ENCODE data around the gene CLEC19A. TPM values are rescaled to one million over a fixed set of nuclear protein-coding genes. Genes with fewer than 3 reads are reported as not detected.

The CLEC19A gene
- total RNA-seq, 1 experiment from 2014 or later: not detected

GRCh38 chr16:19274165-19274797 is 11.2 kb upstream of the CLEC19A start:
- intact Hi-C loops (cut with micrococcal nuclease; ENCODE audit: unreplicated experiment): no loop called here
- no peaks in the 10 kb centered on the region for H3K4me1 Mint-ChIP-seq (ENCODE audit: low read depth, unreplicated experiment)
- no peak overlapping the region for H3K4me3 Mint-ChIP-seq (ENCODE audit: low read depth, unreplicated experiment)
- no peaks in the 10 kb centered on the region for H3K9me3 Mint-ChIP-seq (ENCODE audit: low read depth, unreplicated experiment)
- TF ChIP-seq CTCF (IDR thresholded peaks at IDR 0.05; ENCODE audit: unreplicated experiment): no peak
- DNase-seq: no peak
- CTCF ChIA-PET: interaction anchor here (0.5 to 0.9 kb wide), 2 partner anchors 9 to 141 kb away, joined by 3 to 4 read pairs; no protein-coding TSS in a partner anchor
- peaks cover 23% of the 10 kb centered on the region for H3K27me3 Mint-ChIP-seq (ENCODE audit: unreplicated experiment)
- no TSS peak for BruUV-seq (replicated peaks)
- H3K36me3 Mint-ChIP-seq (ENCODE audit: insufficient read depth, unreplicated experiment): no peaks in the 10 kb centered on the region
- no peak overlapping the region for H3K27ac Mint-ChIP-seq (ENCODE audit: unreplicated experiment)

- no TSS peak for BruUV-seq (replicated peaks)
- H3K27me3 Mint-ChIP-seq (ENCODE audit: unreplicated experiment): peaks cover 23% of the 10 kb centered on the region
- peaks cover 2% of the 10 kb centered on the region for H3K9me3 Mint-ChIP-seq (ENCODE audit: low read depth, unreplicated experiment)
- H3K27ac Mint-ChIP-seq (ENCODE audit: unreplicated experiment): no peak overlapping the region
- no peak overlapping the region for H3K4me3 Mint-ChIP-seq (ENCODE audit: low read depth, unreplicated experiment)
- peaks cover 3% of the 10 kb centered on the region for H3K4me1 Mint-ChIP-seq (ENCODE audit: low read depth, unreplicated experiment)
- no peak for TF ChIP-seq CTCF (IDR thresholded peaks at IDR 0.05; ENCODE audit: unreplicated experiment)
- CTCF ChIA-PET: interaction anchor here (0.6 kb wide), 1 partner anchor 1875 kb away, joined by 3 read pairs; no protein-coding TSS in a partner anchor
- DNase-seq: no peak
- H3K36me3 Mint-ChIP-seq (ENCODE audit: insufficient read depth, unreplicated experiment): no peaks in the 10 kb centered on the region
- intact Hi-C loops (cut with micrococcal nuclease; ENCODE audit: unreplicated experiment): no loop called here
Measured at GRCh38 chr16:19278403-19278802, 7.1 kb upstream of the CLEC19A start.

- no peak for DNase-seq
- no peak for TF ChIP-seq CTCF (IDR thresholded peaks at IDR 0.05; ENCODE audit: unreplicated experiment)
- H3K9me3 Mint-ChIP-seq (ENCODE audit: low read depth, unreplicated experiment): peaks cover 2% of the 10 kb centered on the region
- no peaks in the 10 kb centered on the region for H3K27me3 Mint-ChIP-seq (ENCODE audit: unreplicated experiment)
- H3K36me3 Mint-ChIP-seq (ENCODE audit: insufficient read depth, unreplicated experiment): no peaks in the 10 kb centered on the region
- no peak overlapping the region for H3K27ac Mint-ChIP-seq (ENCODE audit: unreplicated experiment)
- peaks cover 16% of the 10 kb centered on the region for H3K4me1 Mint-ChIP-seq (ENCODE audit: low read depth, unreplicated experiment)
- CTCF ChIA-PET: no interaction called here
- intact Hi-C loops (cut with micrococcal nuclease; ENCODE audit: unreplicated experiment): no loop called here
- no TSS peak for BruUV-seq (replicated peaks)
- H3K4me3 Mint-ChIP-seq (ENCODE audit: low read depth, unreplicated experiment): no peak overlapping the region
Measured at GRCh38 chr16:19281246-19281645, 4.3 kb upstream of the CLEC19A start.

GRCh38 chr16:19282101-19282500 is 3.4 kb upstream of the CLEC19A start:
- Mint-ChIP-seq H3K9me3 (ENCODE audit: low read depth, unreplicated experiment) (peaks cover 2% of the 10 kb centered on the region), H3K4me3 (ENCODE audit: low read depth, unreplicated experiment) (no peak overlapping the region), H3K27ac (ENCODE audit: unreplicated experiment) (no peak overlapping the region), H3K27me3 (ENCODE audit: unreplicated experiment) (no peaks in the 10 kb centered on the region), H3K36me3 (ENCODE audit: insufficient read depth, unreplicated experiment) (no peaks in the 10 kb centered on the region), H3K4me1 (ENCODE audit: low read depth, unreplicated experiment) (peaks cover 16% of the 10 kb centered on the region)
- no peak for DNase-seq
- CTCF ChIA-PET: no interaction called here
- intact Hi-C loops (cut with micrococcal nuclease; ENCODE audit: unreplicated experiment): no loop called here
- no TSS peak for BruUV-seq (replicated peaks)
- TF ChIP-seq CTCF (IDR thresholded peaks at IDR 0.05; ENCODE audit: unreplicated experiment): no peak
